ENCODE results near the gene SYT9.

- TF ChIP-seq CEBPB (IDR thresholded peaks at IDR 0.05; ENCODE audit: low read depth, low read length) (no peak), RAD21 (IDR thresholded peaks at IDR 0.05 in 1 of 2, conservative IDR thresholded peaks at IDR 0.05 in 1 of 2; ENCODE audit: low read depth in 2 of 2, low read length in 2 of 2) (no peak), CREB1 (IDR thresholded peaks at IDR 0.05) (no peak), TAF1 (IDR thresholded peaks at IDR 0.05; ENCODE audit: low read depth, low read length) (no peak), CTCF (IDR thresholded peaks at IDR 0.05; ENCODE audit: control extremely low read depth in 1 of 3, insufficient read depth in 1 of 3, low read depth in 1 of 3, low read length in 3 of 3) (no peak), ZNF274 (IDR thresholded peaks at IDR 0.05; ENCODE audit: borderline replicate concordance, extremely low read depth, low read length) (no peak), TEAD4 (IDR thresholded peaks at IDR 0.05; ENCODE audit: low read depth, low read length) (no peak), EZH2 (IDR thresholded peaks at IDR 0.05; ENCODE audit: low read depth, low read length, severe bottlenecking) (no peak), MAFK (IDR thresholded peaks at IDR 0.05; ENCODE audit: low read depth, low read length) (no peak)
These were observed 203.2 kb downstream of the SYT9 start for GRCh38 chr11:7454854-7455253.

All from H1 (cell line).